Mesenchymal stem cell (in vitro differentiated cells and primary cell): ENCODE measurements around the gene FAM222A.

ENCODE experiments used
- DNase-seq: peaks from one replicate; pipeline ENCODE4 v3.0.0-alpha.2; 2013
- H2AFZ ChIP-seq: one replicate; pipeline ENCODE4 v1.6.1; 2013; ENCODE audit warnings: low read depth, mild to moderate bottlenecking, control low read depth, inconsistent platforms, low read length, moderate library complexity
- H2AK5ac ChIP-seq: 2 replicates; pipeline ENCODE4 v1.6.1; 2013; ENCODE audit warnings: low read length, moderate library complexity, mild to moderate bottlenecking, inconsistent platforms; ENCODE audit not compliant: severe bottlenecking
- H2BK120ac ChIP-seq: one replicate; pipeline ENCODE4 v1.6.1; 2013; ENCODE audit warnings: low read depth, mild to moderate bottlenecking, inconsistent platforms, low read length, moderate library complexity
- H2BK12ac ChIP-seq, 2 experiments: one replicate each; pipeline ENCODE4 v1.6.1; 2013; ENCODE audit warnings: inconsistent platforms in 2 of 2, low read length in 2 of 2, mild to moderate bottlenecking in 2 of 2, moderate library complexity in 2 of 2, control low read depth in 1 of 2
- H2BK15ac ChIP-seq: one replicate; pipeline ENCODE4 v1.6.1; 2013; ENCODE audit warnings: mild to moderate bottlenecking, low read depth, inconsistent platforms; ENCODE audit not compliant: poor library complexity, severe bottlenecking
- H2BK5ac ChIP-seq: 2 replicates; pipeline ENCODE4 v1.6.1; 2013; ENCODE audit warnings: low read depth, mild to moderate bottlenecking, low read length, control low read depth, inconsistent platforms; ENCODE audit not compliant: poor library complexity, severe bottlenecking
- H3K14ac ChIP-seq, 2 experiments: one replicate each; pipeline ENCODE4 v1.6.1; 2013; ENCODE audit warnings: inconsistent platforms in 2 of 2, low read length in 2 of 2, control low read depth in 1 of 2, mild to moderate bottlenecking in 1 of 2, moderate library complexity in 1 of 2
- H3K18ac ChIP-seq, 2 experiments: one replicate each; pipeline ENCODE4 v1.6.1; 2013; ENCODE audit warnings: inconsistent platforms in 2 of 2, low read length in 2 of 2, control low read depth in 1 of 2, low read depth in 1 of 2, mild to moderate bottlenecking in 1 of 2
- H3K23ac ChIP-seq, 2 experiments: one replicate each; pipeline ENCODE4 v1.6.1; 2013; ENCODE audit warnings: inconsistent platforms in 2 of 2, low read length in 2 of 2, mild to moderate bottlenecking in 2 of 2, moderate library complexity in 2 of 2, control low read depth in 1 of 2
- H3K27ac ChIP-seq: 2 replicates; pipeline ENCODE4 v1.5.1; 2013; ENCODE audit warnings: mild to moderate bottlenecking, moderate library complexity, low read length, control low read depth, inconsistent platforms; ENCODE audit not compliant: poor library complexity, severe bottlenecking
- H3K27me3 ChIP-seq, 2 experiments: 2 replicates each; pipeline versions ENCODE4 v1.6.1 to v1.7.0; 2013; ENCODE audit warnings: low read length in 2 of 2, mild to moderate bottlenecking in 2 of 2, moderate library complexity in 2 of 2, control low read depth in 1 of 2, inconsistent platforms in 1 of 2; ENCODE audit not compliant: control insufficient read depth in 1 of 2, insufficient read depth in 1 of 2
- H3K36me3 ChIP-seq, 2 experiments: 2 replicates each; pipeline versions ENCODE4 v1.6.1 to v1.7.0; 2013; ENCODE audit warnings: low read length in 2 of 2, control low read depth in 1 of 2, inconsistent platforms in 1 of 2, low read depth in 1 of 2, mild to moderate bottlenecking in 1 of 2; ENCODE audit not compliant: insufficient read depth in 2 of 2, control insufficient read depth in 1 of 2
- H3K4ac ChIP-seq, 2 experiments: one replicate each; pipeline ENCODE4 v1.6.1; 2013; ENCODE audit warnings: inconsistent platforms in 2 of 2, low read length in 2 of 2, mild to moderate bottlenecking in 2 of 2, moderate library complexity in 2 of 2, control low read depth in 1 of 2, low read depth in 1 of 2
- H3K4me1 ChIP-seq: 2 replicates; pipeline ENCODE4 v1.6.1; 2013; ENCODE audit warnings: low read depth, low read length, control low read depth; ENCODE audit not compliant: control insufficient read depth, insufficient read depth
- H3K4me2 ChIP-seq: 2 replicates; pipeline ENCODE4 v1.6.1; 2013; ENCODE audit warnings: low read length, mild to moderate bottlenecking, inconsistent platforms; ENCODE audit not compliant: poor library complexity, severe bottlenecking
- H3K4me3 ChIP-seq, 2 experiments: 2 replicates each; pipeline versions ENCODE4 v1.5.1 to v1.7.0; 2013; ENCODE audit warnings: low read length in 2 of 2, mild to moderate bottlenecking in 2 of 2, control low read depth in 1 of 2, low read depth in 1 of 2; ENCODE audit not compliant: insufficient read depth in 1 of 2
- H3K79me1 ChIP-seq: replicated peaks from 2 replicates; pipeline ENCODE4 v1.6.1; 2013; ENCODE audit warnings: mild to moderate bottlenecking, control low read depth, low read length, inconsistent platforms; ENCODE audit not compliant: poor library complexity, severe bottlenecking
- H3K9ac ChIP-seq: 2 replicates; pipeline ENCODE4 v1.7.0; 2013; ENCODE audit warnings: mild to moderate bottlenecking, low read length, moderate library complexity
- H3K9me3 ChIP-seq: 2 replicates; pipeline ENCODE4 v1.7.0; 2013; ENCODE audit warnings: mild to moderate bottlenecking, low read length; ENCODE audit not compliant: control insufficient read depth
- H4K8ac ChIP-seq: one replicate; pipeline ENCODE4 v1.6.1; 2013; ENCODE audit warnings: inconsistent platforms, mild to moderate bottlenecking, low read length, moderate library complexity
- H4K91ac ChIP-seq: one replicate; pipeline ENCODE4 v1.6.1; 2013; ENCODE audit warnings: mild to moderate bottlenecking, low read length, inconsistent platforms
- WGBS: methylation state at CpG from one replicate; pipeline ENCODE4 v1.1.7; 2013; ENCODE audit warnings: mixed read lengths; 5-methylcytosine and 5-hydroxymethylcytosine counted together

The FAM222A gene

DNA sequence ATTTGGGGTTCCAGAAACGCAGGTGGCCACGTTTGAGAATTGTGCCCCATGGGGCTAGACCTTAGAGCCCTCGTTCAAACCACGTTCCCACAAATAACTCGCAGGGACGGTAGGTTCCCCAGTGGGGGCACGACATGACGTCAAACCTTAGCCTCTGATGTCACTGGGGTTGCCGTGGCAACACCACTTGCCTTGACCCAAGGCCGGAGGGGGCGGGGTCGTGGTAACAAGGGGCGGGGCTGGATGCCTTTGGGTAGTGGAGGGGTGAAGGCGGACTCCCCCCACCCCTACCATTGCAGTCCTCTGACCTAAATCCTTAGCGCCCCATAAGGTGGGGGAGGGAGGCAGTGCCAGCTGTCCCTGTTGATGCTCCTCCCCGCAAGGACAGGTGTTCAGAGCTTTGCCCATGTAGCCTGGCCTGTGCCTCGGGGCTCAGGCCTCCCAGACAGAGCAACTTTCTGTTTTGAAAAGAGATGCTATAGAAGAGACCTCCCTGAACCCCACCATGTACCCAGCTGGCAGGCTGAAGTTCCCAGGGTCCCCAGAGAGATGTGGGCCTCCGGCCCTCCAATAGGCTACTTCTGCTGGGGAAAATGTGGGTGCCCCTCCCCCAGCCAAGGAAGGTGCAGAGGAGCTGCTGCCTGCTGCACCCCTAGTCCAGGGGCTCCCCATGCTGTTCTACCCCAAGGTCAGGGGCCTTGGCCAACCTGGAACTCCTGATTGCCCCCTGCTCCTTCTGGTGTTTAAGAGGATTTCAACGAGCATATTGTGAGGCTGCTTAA lies 1.9 kb downstream of the FAM222A start:
- Histone ChIP-seq H3K9ac (no peak overlapping the region), H3K27me3 (peaks cover 83 to 85% of the 10 kb centered on the region in 2 experiments), H3K79me1 (no peaks in the 10 kb centered on the region), H2BK12ac (no peak overlapping the region), H3K4me3 (no peak overlapping the region), H2BK120ac (no peak overlapping the region), H3K14ac (no peak overlapping the region), H3K18ac (no peak overlapping the region), H3K4ac (no peak overlapping the region), H2BK15ac (no peak overlapping the region), H3K36me3 (no peaks in the 10 kb centered on the region), H3K9me3 (no peaks in the 10 kb centered on the region), H3K27ac (no peak overlapping the region), H3K4me2 (no peak overlapping the region), H3K4me1 (peaks cover 16% of the 10 kb centered on the region), H2AFZ (no peak overlapping the region), H2BK5ac (no peak overlapping the region), H4K91ac (no peak overlapping the region), H4K8ac (no peak overlapping the region), H3K23ac (no peak overlapping the region), H2AK5ac (no peak overlapping the region)
- 72% methylated on average over 13 of the region's 19 CpGs for WGBS
- DNase-seq = no peak

DNA sequence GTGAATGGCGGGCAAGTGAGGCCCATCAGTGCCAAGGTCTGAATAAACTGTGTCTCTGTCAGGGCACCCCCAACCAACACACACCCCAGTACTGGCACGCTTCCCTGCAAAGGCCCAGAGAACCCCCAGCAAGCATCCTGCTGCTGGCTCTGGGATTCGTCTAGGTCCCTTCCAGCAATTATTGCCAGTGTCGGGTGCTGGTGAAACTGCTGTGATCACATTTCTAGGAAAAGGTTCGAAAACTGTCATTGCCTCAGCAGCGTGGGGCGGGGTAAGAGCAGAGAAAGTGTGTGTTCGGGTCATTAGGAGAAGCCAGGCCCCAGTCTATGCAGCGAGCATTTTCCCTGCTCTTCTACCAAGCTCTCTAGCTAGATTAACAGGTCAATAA lies 2.5 kb downstream of the FAM222A start:
- no peak overlapping the region for H4K8ac ChIP-seq
- no peak overlapping the region for H2BK120ac ChIP-seq
- 45% methylated on average over 8 of the region's 9 CpGs for WGBS
- no peak overlapping the region for H3K14ac ChIP-seq
- H3K9me3 ChIP-seq = no peaks in the 10 kb centered on the region
- H2AK5ac ChIP-seq = no peak overlapping the region
- H3K9ac ChIP-seq = no peak overlapping the region
- peaks cover 16% of the 10 kb centered on the region for H3K4me1 ChIP-seq
- H3K27ac ChIP-seq = no peak overlapping the region
- no peak overlapping the region for H3K4ac ChIP-seq
- H2AFZ ChIP-seq = no peak overlapping the region
- no peak overlapping the region for H3K4me3 ChIP-seq
- H4K91ac ChIP-seq = no peak overlapping the region
- H3K36me3 ChIP-seq = no peaks in the 10 kb centered on the region
- H3K79me1 ChIP-seq = no peaks in the 10 kb centered on the region
- no peak overlapping the region for H3K18ac ChIP-seq
- H2BK15ac ChIP-seq = no peak overlapping the region
- no peak for DNase-seq
- H3K23ac ChIP-seq = no peak overlapping the region
- H3K27me3 ChIP-seq = peaks cover 83 to 85% of the 10 kb centered on the region in 2 experiments
- H2BK5ac ChIP-seq = no peak overlapping the region
- no peak overlapping the region for H3K4me2 ChIP-seq
- H2BK12ac ChIP-seq = no peak overlapping the region

DNA sequence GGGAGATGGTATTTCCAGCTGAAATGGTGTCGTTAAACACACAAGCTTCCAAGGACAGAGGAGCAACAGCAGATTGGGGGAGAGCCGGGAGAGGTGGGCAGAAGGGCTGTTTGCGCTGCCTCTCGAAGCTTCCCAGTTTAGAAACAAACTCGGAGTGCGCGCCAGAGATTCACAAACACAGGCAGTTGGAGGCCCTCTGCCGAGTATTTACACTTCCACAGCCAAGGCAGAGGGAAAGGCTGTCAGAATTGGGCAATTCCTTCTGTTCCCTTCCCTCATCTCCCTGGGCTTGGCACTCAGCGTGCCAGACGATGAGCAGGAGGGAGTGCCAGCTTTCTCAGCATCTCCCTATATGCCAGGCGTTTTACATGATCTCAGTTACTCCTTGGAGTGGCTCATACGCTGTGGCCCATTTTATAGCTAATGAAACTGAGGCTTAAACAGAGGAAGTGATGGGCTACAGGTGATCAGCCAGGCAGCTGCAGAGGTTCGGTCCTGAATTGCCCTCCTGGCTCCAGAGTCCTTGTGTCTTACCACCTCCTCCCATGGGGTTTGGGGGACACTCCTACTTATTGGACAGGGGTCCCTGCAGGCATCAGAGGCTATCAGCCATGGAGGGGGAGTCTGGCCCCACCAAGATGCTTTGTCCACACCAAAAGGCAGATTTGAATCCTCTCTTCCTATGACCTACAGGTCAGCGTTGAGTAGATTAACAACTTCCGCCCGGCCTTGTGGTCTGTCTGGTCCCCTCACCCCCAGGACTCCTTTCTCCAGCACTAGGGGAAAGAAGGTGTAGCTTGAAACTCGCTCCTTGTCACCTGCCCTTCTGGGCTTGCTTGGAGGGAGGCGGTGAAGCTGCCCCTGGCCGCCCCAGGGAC lies 3.1 kb downstream of the FAM222A start:
- no peak overlapping the region for H2BK120ac ChIP-seq
- no peak overlapping the region for H4K91ac ChIP-seq
- peaks cover 76 to 85% of the 10 kb centered on the region in 2 experiments for H3K27me3 ChIP-seq
- no peaks in the 10 kb centered on the region for H3K9me3 ChIP-seq
- H3K4ac ChIP-seq = no peak overlapping the region
- no peaks in the 10 kb centered on the region for H3K79me1 ChIP-seq
- H3K4me2 ChIP-seq = no peak overlapping the region
- H3K4me3 ChIP-seq = no peak overlapping the region
- H4K8ac ChIP-seq = no peak overlapping the region
- 73% methylated on average over 19 of the region's 19 CpGs for WGBS
- no peak overlapping the region for H3K18ac ChIP-seq
- H2BK5ac ChIP-seq = no peak overlapping the region
- H2AFZ ChIP-seq = no peak overlapping the region
- H2BK12ac ChIP-seq = no peak overlapping the region
- peaks cover 16% of the 10 kb centered on the region for H3K4me1 ChIP-seq
- H3K14ac ChIP-seq = no peak overlapping the region
- no peak overlapping the region for H2BK15ac ChIP-seq
- no peak overlapping the region for H3K23ac ChIP-seq
- no peak overlapping the region for H3K27ac ChIP-seq
- H3K9ac ChIP-seq = no peak overlapping the region
- H2AK5ac ChIP-seq = no peak overlapping the region
- no peaks in the 10 kb centered on the region for H3K36me3 ChIP-seq
- no peak for DNase-seq
